Measurements from ENCODE around the gene STK17A.

- TF ChIP-seq CTCF (conservative IDR thresholded peaks at IDR 0.05; ENCODE audit: low read length) (no peak), EZH2phosphoT487 (IDR thresholded peaks at IDR 0.05; ENCODE audit: borderline replicate concordance, low read depth, low read length) (no peak)
Observed at GRCh38 chr7:43655584-43655983, 72.7 kb downstream of the STK17A start.
